ENCODE data around the gene LDLRAD4. TPM values are rescaled to one million over a fixed set of nuclear protein-coding genes. Genes with fewer than 3 reads are reported as not detected.

LDLRAD4 gene
- total and polyA plus RNA-seq, 2 donors (not counting 1 experiment from before 2014, with no cell fraction given) = 13.9 to 35.7 TPM

- Mint-ChIP-seq H3K9me3 (ENCODE audit: insufficient read depth) (no peaks in the 10 kb centered on the region), H3K27me3 (no peaks in the 10 kb centered on the region), H3K4me3 (no peak overlapping the region), H3K4me1 (peaks cover 33% of the 10 kb centered on the region), H3K27ac (no peak overlapping the region)
- H3K79me2 ChIP-seq (ENCODE audit: control insufficient read depth, insufficient read depth, low read length) = no peaks in the 10 kb centered on the region
- DNase-seq = no peak
- no peaks in the 10 kb centered on the region for H3K27me3 ChIP-seq (replicated peaks in 1 of 4; ENCODE audit: control extremely low read depth in 1 of 4, control insufficient read depth in 3 of 4, insufficient read depth in 4 of 4, low read length in 3 of 4)
- ChIA-PET CTCF (no interaction called here), POLR2A (no interaction called here)
- H4K20me1 ChIP-seq (ENCODE audit: control insufficient read depth, insufficient read depth, low read length, poor library complexity, severe bottlenecking) = no peaks in the 10 kb centered on the region
- H2AFZ ChIP-seq (ENCODE audit: insufficient read depth, low read depth, low read length, poor library complexity, severe bottlenecking) = no peak overlapping the region
- no peak overlapping the region for H3K27ac ChIP-seq (ENCODE audit: low read length in 2 of 2)
- TF ChIP-seq EZH2 (IDR thresholded peaks at IDR 0.05; ENCODE audit: borderline replicate concordance, insufficient read depth, low read depth, low read length, poor library complexity, severe bottlenecking) (no peak), CTCF (IDR thresholded peaks at IDR 0.05) (no peak)
- H3K36me3 ChIP-seq (replicated peaks in 1 of 2; ENCODE audit: control extremely low read depth in 1 of 2, control insufficient read depth in 1 of 2, extremely low read depth in 1 of 2, insufficient read depth in 2 of 2, low read length in 1 of 2) = no peaks in the 10 kb centered on the region
- WGBS (ENCODE audit: insufficient coverage) = 100% methylated on average over 6 of the region's 8 CpGs
- no peak overlapping the region for H3K9ac ChIP-seq (ENCODE audit: low read length)
- no peak overlapping the region for H3K4me3 ChIP-seq (ENCODE audit: control extremely low read depth in 1 of 5, extremely low read depth in 1 of 5, insufficient read depth in 1 of 5, low read depth in 2 of 5, low read length in 4 of 5)
- intact Hi-C loops (cut with micrococcal nuclease) = no loop called here
- H3K4me2 ChIP-seq (replicated peaks; ENCODE audit: low read depth, low read length, poor library complexity, severe bottlenecking) = no peak overlapping the region
- peaks cover 13 to 22% of the 10 kb centered on the region in 2 donors for H3K4me1 ChIP-seq (ENCODE audit: control insufficient read depth in 2 of 2, insufficient read depth in 2 of 2, low read length in 2 of 2)
- ATAC-seq (ENCODE audit: low read depth) = no peak
- no peaks in the 10 kb centered on the region for H3K9me3 ChIP-seq (ENCODE audit: control extremely low read depth in 1 of 3, control insufficient read depth in 2 of 3, insufficient read depth in 1 of 3, low read length in 2 of 3)
Observed at GRCh38 chr18:13377496-13377895, 158.9 kb downstream of the LDLRAD4 start.

DNA sequence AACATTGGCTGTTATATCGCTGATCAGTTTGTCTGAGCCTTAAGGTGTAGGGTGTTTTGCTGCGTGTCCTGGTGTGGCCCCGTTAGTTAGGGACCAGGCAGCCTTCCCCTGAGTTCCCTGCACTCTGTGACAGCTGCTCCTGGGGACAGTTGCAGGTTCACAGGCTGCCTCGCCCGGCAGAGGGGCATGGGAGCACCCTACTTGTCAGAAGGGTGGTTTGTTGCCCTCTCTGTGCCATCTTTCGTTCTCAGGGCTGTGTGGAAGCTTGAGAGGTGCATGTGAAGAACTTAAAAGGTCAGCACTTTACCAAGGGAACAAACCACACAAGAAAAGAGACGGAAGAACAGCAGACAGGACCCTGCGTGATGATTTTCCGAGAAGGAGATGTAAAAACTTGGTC lies 159.6 kb downstream of the LDLRAD4 start:
- no peak for ATAC-seq (ENCODE audit: low read depth)
- Histone ChIP-seq H2AFZ (ENCODE audit: insufficient read depth, low read depth, low read length, poor library complexity, severe bottlenecking) (no peak overlapping the region), H3K27ac (ENCODE audit: low read length in 2 of 2) (no peak overlapping the region), H3K36me3 (replicated peaks in 1 of 2; ENCODE audit: control extremely low read depth in 1 of 2, control insufficient read depth in 1 of 2, extremely low read depth in 1 of 2, insufficient read depth in 2 of 2, low read length in 1 of 2) (no peaks in the 10 kb centered on the region), H3K9me3 (ENCODE audit: control extremely low read depth in 1 of 3, control insufficient read depth in 2 of 3, insufficient read depth in 1 of 3, low read length in 2 of 3) (no peaks in the 10 kb centered on the region), H3K4me2 (replicated peaks; ENCODE audit: low read depth, low read length, poor library complexity, severe bottlenecking) (no peak overlapping the region), H3K4me3 (ENCODE audit: control extremely low read depth in 1 of 5, extremely low read depth in 1 of 5, insufficient read depth in 1 of 5, low read depth in 2 of 5, low read length in 4 of 5) (no peak overlapping the region), H3K79me2 (ENCODE audit: control insufficient read depth, insufficient read depth, low read length) (no peaks in the 10 kb centered on the region), H3K9ac (ENCODE audit: low read length) (no peak overlapping the region), H3K27me3 (replicated peaks in 1 of 4; ENCODE audit: control extremely low read depth in 1 of 4, control insufficient read depth in 3 of 4, insufficient read depth in 4 of 4, low read length in 3 of 4) (no peaks in the 10 kb centered on the region), H4K20me1 (ENCODE audit: control insufficient read depth, insufficient read depth, low read length, poor library complexity, severe bottlenecking) (no peaks in the 10 kb centered on the region), H3K4me1 (ENCODE audit: control insufficient read depth in 2 of 2, insufficient read depth in 2 of 2, low read length in 2 of 2) (peaks cover 16 to 24% of the 10 kb centered on the region in 2 donors)
- TF ChIP-seq CTCF (IDR thresholded peaks at IDR 0.05) (no peak), EZH2 (IDR thresholded peaks at IDR 0.05; ENCODE audit: borderline replicate concordance, insufficient read depth, low read depth, low read length, poor library complexity, severe bottlenecking) (no peak)
- H3K9me3 Mint-ChIP-seq (ENCODE audit: insufficient read depth) = no peaks in the 10 kb centered on the region
- DNase-seq = no peak
- CTCF ChIA-PET = no interaction called here
- H3K27me3 Mint-ChIP-seq = no peaks in the 10 kb centered on the region
- intact Hi-C loops (cut with micrococcal nuclease) = no loop called here
- POLR2A ChIA-PET = no interaction called here
- H3K4me3 Mint-ChIP-seq = no peak overlapping the region
- H3K4me1 Mint-ChIP-seq = peaks cover 36% of the 10 kb centered on the region
- 93% methylated on average over 6 of the region's 9 CpGs for WGBS (ENCODE audit: insufficient coverage)
- H3K27ac Mint-ChIP-seq = no peak overlapping the region
